ENCODE data around the gene GNB1.

Gene GNB1

GRCh38 chr1:1922702-1922955 is 31.7 kb upstream of the GNB1 start:
- in situ Hi-C loops (cut with MboI; ENCODE audit: low sequenced_read_pairs, unreplicated experiment) = no loop called here
- no peak for DNase-seq (ENCODE audit: low spot score)
- TF ChIP-seq, protein P1, sequence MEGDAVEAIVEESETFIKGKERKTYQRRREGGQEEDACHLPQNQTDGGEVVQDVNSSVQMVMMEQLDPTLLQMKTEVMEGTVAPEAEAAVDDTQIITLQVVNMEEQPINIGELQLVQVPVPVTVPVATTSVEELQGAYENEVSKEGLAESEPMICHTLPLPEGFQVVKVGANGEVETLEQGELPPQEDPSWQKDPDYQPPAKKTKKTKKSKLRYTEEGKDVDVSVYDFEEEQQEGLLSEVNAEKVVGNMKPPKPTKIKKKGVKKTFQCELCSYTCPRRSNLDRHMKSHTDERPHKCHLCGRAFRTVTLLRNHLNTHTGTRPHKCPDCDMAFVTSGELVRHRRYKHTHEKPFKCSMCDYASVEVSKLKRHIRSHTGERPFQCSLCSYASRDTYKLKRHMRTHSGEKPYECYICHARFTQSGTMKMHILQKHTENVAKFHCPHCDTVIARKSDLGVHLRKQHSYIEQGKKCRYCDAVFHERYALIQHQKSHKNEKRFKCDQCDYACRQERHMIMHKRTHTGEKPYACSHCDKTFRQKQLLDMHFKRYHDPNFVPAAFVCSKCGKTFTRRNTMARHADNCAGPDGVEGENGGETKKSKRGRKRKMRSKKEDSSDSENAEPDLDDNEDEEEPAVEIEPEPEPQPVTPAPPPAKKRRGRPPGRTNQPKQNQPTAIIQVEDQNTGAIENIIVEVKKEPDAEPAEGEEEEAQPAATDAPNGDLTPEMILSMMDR (IDR thresholded peaks at IDR 0.05; ENCODE audit: borderline replicate concordance, control extremely low read depth, extremely low read depth, insufficient read depth, missing control alignments) = no peak

- in situ Hi-C loops (cut with MboI; ENCODE audit: low sequenced_read_pairs, unreplicated experiment) = no loop called here
- DNase-seq (ENCODE audit: low spot score) = no peak
- TF ChIP-seq, protein P1 (IDR thresholded peaks at IDR 0.05; ENCODE audit: borderline replicate concordance, control extremely low read depth, extremely low read depth, insufficient read depth, missing control alignments) = no peak
Observed at GRCh38 chr1:1921901-1922701, 31.2 kb upstream of the GNB1 start.

GRCh38 chr1:1921459-1921862 is 30.6 kb upstream of the GNB1 start:
- TF ChIP-seq, protein P1 (IDR thresholded peaks at IDR 0.05; ENCODE audit: borderline replicate concordance, control extremely low read depth, extremely low read depth, insufficient read depth, missing control alignments) = no peak
- in situ Hi-C loops (cut with MboI; ENCODE audit: low sequenced_read_pairs, unreplicated experiment) = no loop called here
- no peak for DNase-seq (ENCODE audit: low spot score)

- in situ Hi-C loops (cut with MboI; ENCODE audit: low sequenced_read_pairs, unreplicated experiment) = no loop called here
Observed at GRCh38 chr1:1920608-1921458, 29.9 kb upstream of the GNB1 start.

DNA sequence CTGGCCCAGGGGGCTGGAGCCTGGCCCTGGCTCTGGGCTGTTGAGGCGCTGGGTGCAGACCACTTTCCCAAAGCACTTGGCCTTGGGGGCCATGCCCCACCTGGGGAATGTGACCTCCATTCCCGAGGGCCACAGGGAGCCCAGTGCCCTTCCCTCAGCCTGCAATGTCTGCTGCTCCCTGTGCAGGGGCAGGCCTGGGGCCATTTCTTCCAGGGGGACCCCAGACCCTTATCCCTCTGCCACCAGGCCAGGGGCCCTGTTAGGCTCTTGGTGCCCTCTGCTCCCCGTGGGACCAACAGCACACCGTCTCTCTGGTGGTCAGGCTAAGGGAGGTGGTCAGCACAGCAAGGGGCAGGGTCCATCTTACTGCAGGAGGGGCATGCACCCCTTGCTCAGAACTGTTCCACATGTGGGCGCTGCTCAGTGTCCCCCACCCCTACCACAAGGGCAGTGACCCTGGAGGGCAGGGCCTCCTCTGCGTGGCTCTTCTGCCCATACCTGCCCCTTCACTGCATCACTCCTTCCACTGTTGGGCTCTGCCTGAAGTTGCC is 29.2 kb upstream of the GNB1 start:
- in situ Hi-C loops (cut with MboI; ENCODE audit: low sequenced_read_pairs, unreplicated experiment) = no loop called here
- no peak for DNase-seq (ENCODE audit: low spot score)
- TF ChIP-seq, protein P1 (IDR thresholded peaks at IDR 0.05; ENCODE audit: borderline replicate concordance, control extremely low read depth, extremely low read depth, insufficient read depth, missing control alignments) = no peak

More at GRCh38 chr1:1920608-1921458, 29.9 kb upstream of the GNB1 start:
- DNase-seq (ENCODE audit: low spot score) = no peak
- TF ChIP-seq, protein P1 (IDR thresholded peaks at IDR 0.05; ENCODE audit: borderline replicate concordance, control extremely low read depth, extremely low read depth, insufficient read depth, missing control alignments) = no peak

GRCh38 chr1:1919304-1920056 is 28.6 kb upstream of the GNB1 start:
- TF ChIP-seq, protein P1 (IDR thresholded peaks at IDR 0.05; ENCODE audit: borderline replicate concordance, control extremely low read depth, extremely low read depth, insufficient read depth, missing control alignments) = no peak
- in situ Hi-C loops (cut with MboI; ENCODE audit: low sequenced_read_pairs, unreplicated experiment) = no loop called here
- DNase-seq (ENCODE audit: low spot score) = peak; percentile 100
